IMR-90 (cell line): ENCODE results near the gene IST1.

Experiments
- BHLHE40 ChIP-seq: fragments of 150-350 bp; IDR thresholded peaks from 2 replicates; pipeline ENCODE4 v1.6.1; 2016; ENCODE audit warnings: mild to moderate bottlenecking, low read depth, low read length
- CEBPB ChIP-seq: IDR thresholded peaks from 2 replicates; pipeline ENCODE4 v1.6.1; 2012; ENCODE audit warnings: low read depth, low read length, improper control_type of control experiment
- CHD1 ChIP-seq: IDR thresholded peaks from 2 replicates; pipeline ENCODE4 v1.6.1; 2012; ENCODE audit warnings: low read depth, low read length, improper control_type of control experiment
- MAFK ChIP-seq: IDR thresholded peaks from 2 replicates; pipeline ENCODE4 v1.6.1; 2012; ENCODE audit warnings: low read depth, low read length, improper control_type of control experiment
- MAZ ChIP-seq: IDR thresholded peaks from 2 replicates; pipeline ENCODE4 v1.6.1; 2012; ENCODE audit warnings: low read depth, mild to moderate bottlenecking, low read length, improper control_type of control experiment, moderate library complexity, borderline replicate concordance
- MXI1 ChIP-seq: IDR thresholded peaks from 2 replicates; pipeline ENCODE4 v1.6.1; 2012; ENCODE audit warnings: low read depth, mild to moderate bottlenecking, low read length, moderate library complexity, borderline replicate concordance
- POLR2A ChIP-seq: IDR thresholded peaks from 2 replicates; pipeline ENCODE4 v1.6.1; 2012; ENCODE audit warnings: mild to moderate bottlenecking, low read depth, low read length
- RAD21 ChIP-seq: IDR thresholded peaks from 2 replicates; pipeline ENCODE4 v1.6.1; 2012; ENCODE audit warnings: low read length, improper control_type of control experiment
- RFX5 ChIP-seq: IDR thresholded peaks from 2 replicates; pipeline ENCODE4 v1.8.0; 2012; ENCODE audit warnings: low read depth, mild to moderate bottlenecking, low read length, moderate library complexity
- SMC3 ChIP-seq: fragments of 150-350 bp; IDR thresholded peaks from 2 replicates; pipeline ENCODE4 v1.6.1; 2016; ENCODE audit warnings: low read depth, mild to moderate bottlenecking, antibody characterized with exemption, low read length, moderate library complexity
- USF2 ChIP-seq: fragments of 150-350 bp; IDR thresholded peaks from 2 replicates; pipeline ENCODE4 v1.6.1; 2017; ENCODE audit warnings: mild to moderate bottlenecking, antibody characterized with exemption, low read length, low read depth
- TF ChIP-seq, protein P1 (sequence below): conservative IDR thresholded peaks from 2 replicates; pipeline ENCODE4 v1.5.1; 2012; ENCODE audit warnings: mild to moderate bottlenecking, low read depth, low read length, improper control_type of control experiment
- TF ChIP-seq, protein P2 (sequence below): fragments of 150-350 bp; IDR thresholded peaks from 2 replicates; pipeline ENCODE4 v1.6.1; 2016; ENCODE audit warnings: low read depth, mild to moderate bottlenecking, low read length, moderate library complexity, borderline replicate concordance

DNA sequence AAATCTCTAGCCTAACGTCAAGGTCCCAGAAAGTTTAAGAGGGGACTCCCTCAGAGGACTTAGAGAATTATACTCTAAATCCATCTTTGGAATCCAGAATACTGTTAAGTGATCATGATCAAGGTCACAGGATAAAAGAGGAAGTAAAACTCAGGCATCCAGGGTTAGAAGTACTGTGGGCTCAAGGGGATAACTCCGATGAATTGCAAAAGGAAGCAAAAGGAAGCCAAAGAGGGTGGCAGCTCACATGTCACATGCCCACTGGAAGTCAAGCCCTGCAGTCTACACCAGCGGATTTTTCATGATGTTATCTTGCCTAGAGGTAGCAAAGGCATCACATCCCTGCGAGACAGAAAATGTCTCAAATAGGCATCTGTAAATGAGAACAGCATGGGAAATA lies 15.2 kb upstream of the IST1 start:
- TF ChIP-seq, protein P1, sequence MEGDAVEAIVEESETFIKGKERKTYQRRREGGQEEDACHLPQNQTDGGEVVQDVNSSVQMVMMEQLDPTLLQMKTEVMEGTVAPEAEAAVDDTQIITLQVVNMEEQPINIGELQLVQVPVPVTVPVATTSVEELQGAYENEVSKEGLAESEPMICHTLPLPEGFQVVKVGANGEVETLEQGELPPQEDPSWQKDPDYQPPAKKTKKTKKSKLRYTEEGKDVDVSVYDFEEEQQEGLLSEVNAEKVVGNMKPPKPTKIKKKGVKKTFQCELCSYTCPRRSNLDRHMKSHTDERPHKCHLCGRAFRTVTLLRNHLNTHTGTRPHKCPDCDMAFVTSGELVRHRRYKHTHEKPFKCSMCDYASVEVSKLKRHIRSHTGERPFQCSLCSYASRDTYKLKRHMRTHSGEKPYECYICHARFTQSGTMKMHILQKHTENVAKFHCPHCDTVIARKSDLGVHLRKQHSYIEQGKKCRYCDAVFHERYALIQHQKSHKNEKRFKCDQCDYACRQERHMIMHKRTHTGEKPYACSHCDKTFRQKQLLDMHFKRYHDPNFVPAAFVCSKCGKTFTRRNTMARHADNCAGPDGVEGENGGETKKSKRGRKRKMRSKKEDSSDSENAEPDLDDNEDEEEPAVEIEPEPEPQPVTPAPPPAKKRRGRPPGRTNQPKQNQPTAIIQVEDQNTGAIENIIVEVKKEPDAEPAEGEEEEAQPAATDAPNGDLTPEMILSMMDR: no peak
- TF ChIP-seq POLR2A (no peak), RAD21 (no peak), CEBPB (no peak), SMC3 (no peak), RFX5 (no peak), BHLHE40 (no peak), MAFK (no peak), CHD1 (no peak), MAZ (no peak), MXI1 (no peak), USF2 (no peak)
- TF ChIP-seq, protein P2, sequence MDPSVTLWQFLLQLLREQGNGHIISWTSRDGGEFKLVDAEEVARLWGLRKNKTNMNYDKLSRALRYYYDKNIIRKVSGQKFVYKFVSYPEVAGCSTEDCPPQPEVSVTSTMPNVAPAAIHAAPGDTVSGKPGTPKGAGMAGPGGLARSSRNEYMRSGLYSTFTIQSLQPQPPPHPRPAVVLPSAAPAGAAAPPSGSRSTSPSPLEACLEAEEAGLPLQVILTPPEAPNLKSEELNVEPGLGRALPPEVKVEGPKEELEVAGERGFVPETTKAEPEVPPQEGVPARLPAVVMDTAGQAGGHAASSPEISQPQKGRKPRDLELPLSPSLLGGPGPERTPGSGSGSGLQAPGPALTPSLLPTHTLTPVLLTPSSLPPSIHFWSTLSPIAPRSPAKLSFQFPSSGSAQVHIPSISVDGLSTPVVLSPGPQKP: no peak
